Lower lobe of right lung (tissue), 2 donors: ENCODE results near the gene PCMTD2. TPM values are rescaled to one million over a fixed set of nuclear protein-coding genes. Genes with fewer than 3 reads are reported as not detected.

Experiments used
- ATAC-seq, 2 donors: fragments of 200-7000 bp; cut with Tn5 transposase; one replicate each; pipeline ENCODE4 v1.9.1; 2020 to 2022; ENCODE audit warnings: mild to moderate bottlenecking in 2 of 2, moderate library complexity in 2 of 2
- DNase-seq: peaks from one replicate; pipeline ENCODE4 v3.0.0-alpha.2; 2020
- H3K27ac ChIP-seq: fragments of 200-600 bp; one replicate; pipeline ENCODE4 v1.8.0; 2022
- H3K27me3 ChIP-seq: fragments of 200-600 bp; one replicate; pipeline ENCODE4 v1.8.0; 2022; ENCODE audit warnings: low read depth
- H3K36me3 ChIP-seq: fragments of 200-600 bp; one replicate; pipeline ENCODE4 v1.8.0; 2022; ENCODE audit warnings: mild to moderate bottlenecking
- H3K4me1 ChIP-seq: fragments of 200-600 bp; one replicate; pipeline ENCODE4 v1.8.0; 2022
- H3K4me3 ChIP-seq: fragments of 200-600 bp; one replicate; pipeline ENCODE4 v1.8.0; 2022; ENCODE audit warnings: mild to moderate bottlenecking
- H3K9me3 ChIP-seq: fragments of 200-600 bp; one replicate; pipeline ENCODE4 v1.8.0; 2022
- CTCF ChIP-seq: fragments of 200-600 bp; IDR thresholded peaks from one replicate; pipeline ENCODE4 v1.8.0; 2022; ENCODE audit warnings: antibody characterized with exemption, mild to moderate bottlenecking
- intact Hi-C: fragments of 100-400 bp; cut with DNase I; formaldehyde crosslinking; loops from one replicate; pipeline ENCODE4 v1.11.0; 2022
- total RNA-seq: library from RNA; stranded (reverse); fragmentation: NEBNext Ultra II Directional; extraction: Animal tissue kit (Norgen Biotek cat#: 25700); gene quantifications from one replicate; pipeline ENCODE4 v1.2.1, GENCODE V29; 2021
- donor health status: DM: no; HTN: yes; CAD: no; lungs with severe emphysema.

PCMTD2 gene
- total RNA-seq, 1 donor from 2014 or later = 65.8 TPM

GRCh38 chr20:64216910-64217309, 38.6 kb upstream of the PCMTD2 start:
- H3K36me3 ChIP-seq = no peaks in the 10 kb centered on the region
- no peak overlapping the region for H3K27ac ChIP-seq
- H3K9me3 ChIP-seq = no peaks in the 10 kb centered on the region
- TF ChIP-seq CTCF = no peak
- peaks cover 16% of the 10 kb centered on the region for H3K4me1 ChIP-seq
- ATAC-seq (no peak), DNase-seq (no peak)
- no peaks in the 10 kb centered on the region for H3K27me3 ChIP-seq
- no peak overlapping the region for H3K4me3 ChIP-seq
- intact Hi-C loops = no loop called here

GRCh38 chr20:64217539-64218221, 37.9 kb upstream of the PCMTD2 start:
- intact Hi-C loops = no loop called here
- H3K9me3 ChIP-seq = no peaks in the 10 kb centered on the region
- no peaks in the 10 kb centered on the region for H3K27me3 ChIP-seq
- ATAC-seq (no peak), DNase-seq (no peak)
- H3K4me3 ChIP-seq = no peak overlapping the region
- H3K27ac ChIP-seq = no peak overlapping the region
- H3K36me3 ChIP-seq = no peaks in the 10 kb centered on the region
- no peak for TF ChIP-seq CTCF
- H3K4me1 ChIP-seq = peaks cover 18% of the 10 kb centered on the region

GRCh38 chr20:64219202-64219601, 36.3 kb upstream of the PCMTD2 start:
- intact Hi-C loops = no loop called here
- no peak overlapping the region for H3K4me3 ChIP-seq
- H3K27me3 ChIP-seq = no peaks in the 10 kb centered on the region
- no peak for DNase-seq
- no peak for ATAC-seq
- H3K9me3 ChIP-seq = no peaks in the 10 kb centered on the region
- H3K36me3 ChIP-seq = no peaks in the 10 kb centered on the region
- H3K27ac ChIP-seq = no peak overlapping the region
- H3K4me1 ChIP-seq = peaks cover 27% of the 10 kb centered on the region
- no peak for TF ChIP-seq CTCF

GRCh38 chr20:64219730-64220129, 35.8 kb upstream of the PCMTD2 start:
- H3K27ac ChIP-seq = no peak overlapping the region
- intact Hi-C loops = no loop called here
- H3K9me3 ChIP-seq = no peaks in the 10 kb centered on the region
- H3K4me3 ChIP-seq = no peak overlapping the region
- DNase-seq (no peak), ATAC-seq (no peak)
- no peak for TF ChIP-seq CTCF
- H3K4me1 ChIP-seq = peaks cover 32% of the 10 kb centered on the region
- no peaks in the 10 kb centered on the region for H3K36me3 ChIP-seq
- H3K27me3 ChIP-seq = no peaks in the 10 kb centered on the region

- ATAC-seq = no peak
- Histone ChIP-seq H3K4me1 (peaks cover 32% of the 10 kb centered on the region), H3K9me3 (no peaks in the 10 kb centered on the region), H3K27ac (no peak overlapping the region), H3K36me3 (no peaks in the 10 kb centered on the region), H3K4me3 (no peak overlapping the region), H3K27me3 (no peaks in the 10 kb centered on the region)
- DNase-seq = no peak
- intact Hi-C loops = no loop called here
- TF ChIP-seq CTCF = no peak
Observed at GRCh38 chr20:64220420-64220819, 35.1 kb upstream of the PCMTD2 start.
